ENCODE results near the gene PYDC2. TPM values are rescaled to one million over a fixed set of nuclear protein-coding genes. Genes with fewer than 3 reads are reported as not detected.

PYDC2 gene
- total RNA-seq, 3 donors from 2014 or later (not counting 1 experiment from before 2014, with no cell fraction given) = not detected

DNA sequence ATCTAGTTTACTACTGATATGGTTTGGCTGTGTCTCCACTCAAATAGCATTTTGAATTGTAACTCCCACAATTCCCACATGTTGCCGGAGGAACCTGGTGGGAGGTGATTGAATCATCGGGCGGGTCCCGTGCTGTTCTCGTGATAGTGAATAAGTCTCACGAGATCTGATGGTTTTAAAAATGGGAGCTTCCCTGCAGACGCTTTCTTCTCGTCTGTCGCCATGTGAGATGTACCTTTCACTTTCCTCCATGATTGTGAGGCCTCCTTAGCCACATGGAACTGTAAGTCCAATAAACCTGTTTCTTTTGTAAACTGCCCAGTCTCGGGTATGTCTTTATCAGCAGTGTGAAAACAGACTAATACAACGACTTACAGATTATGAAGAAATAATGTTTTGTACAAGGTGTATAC, 35.6 kb upstream of the PYDC2 start:
- H3K9me3 Mint-ChIP-seq = no peaks in the 10 kb centered on the region
- Histone ChIP-seq H3K27ac (ENCODE audit: low read length) (no peak overlapping the region), H3K4me3 (ENCODE audit: low read length) (no peak overlapping the region), H3K9me3 (ENCODE audit: control insufficient read depth, insufficient read depth, low read length) (no peaks in the 10 kb centered on the region), H3K27me3 (ENCODE audit: control insufficient read depth, insufficient read depth, low read length) (no peaks in the 10 kb centered on the region), H3K36me3 (ENCODE audit: control insufficient read depth, insufficient read depth, low read length) (no peaks in the 10 kb centered on the region), H3K4me1 (ENCODE audit: control insufficient read depth, insufficient read depth, low read length) (no peaks in the 10 kb centered on the region)
- H3K27me3 Mint-ChIP-seq (ENCODE audit: low read depth in 2 of 2) = no peaks in the 10 kb centered on the region
- no peak overlapping the region for H3K27ac Mint-ChIP-seq
- no peaks in the 10 kb centered on the region for H3K36me3 Mint-ChIP-seq
- 92% methylated on average over 11 of the region's 11 CpGs for WGBS (ENCODE audit: insufficient coverage)
- no peak for ATAC-seq
- DNase-seq = no peak
- TF ChIP-seq, protein P1, sequence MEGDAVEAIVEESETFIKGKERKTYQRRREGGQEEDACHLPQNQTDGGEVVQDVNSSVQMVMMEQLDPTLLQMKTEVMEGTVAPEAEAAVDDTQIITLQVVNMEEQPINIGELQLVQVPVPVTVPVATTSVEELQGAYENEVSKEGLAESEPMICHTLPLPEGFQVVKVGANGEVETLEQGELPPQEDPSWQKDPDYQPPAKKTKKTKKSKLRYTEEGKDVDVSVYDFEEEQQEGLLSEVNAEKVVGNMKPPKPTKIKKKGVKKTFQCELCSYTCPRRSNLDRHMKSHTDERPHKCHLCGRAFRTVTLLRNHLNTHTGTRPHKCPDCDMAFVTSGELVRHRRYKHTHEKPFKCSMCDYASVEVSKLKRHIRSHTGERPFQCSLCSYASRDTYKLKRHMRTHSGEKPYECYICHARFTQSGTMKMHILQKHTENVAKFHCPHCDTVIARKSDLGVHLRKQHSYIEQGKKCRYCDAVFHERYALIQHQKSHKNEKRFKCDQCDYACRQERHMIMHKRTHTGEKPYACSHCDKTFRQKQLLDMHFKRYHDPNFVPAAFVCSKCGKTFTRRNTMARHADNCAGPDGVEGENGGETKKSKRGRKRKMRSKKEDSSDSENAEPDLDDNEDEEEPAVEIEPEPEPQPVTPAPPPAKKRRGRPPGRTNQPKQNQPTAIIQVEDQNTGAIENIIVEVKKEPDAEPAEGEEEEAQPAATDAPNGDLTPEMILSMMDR (IDR thresholded peaks at IDR 0.05) = no peak
- no peak overlapping the region for H3K4me3 Mint-ChIP-seq
- intact Hi-C loops (cut with micrococcal nuclease) = no loop called here
- no peaks in the 10 kb centered on the region for H3K4me1 Mint-ChIP-seq

DNA sequence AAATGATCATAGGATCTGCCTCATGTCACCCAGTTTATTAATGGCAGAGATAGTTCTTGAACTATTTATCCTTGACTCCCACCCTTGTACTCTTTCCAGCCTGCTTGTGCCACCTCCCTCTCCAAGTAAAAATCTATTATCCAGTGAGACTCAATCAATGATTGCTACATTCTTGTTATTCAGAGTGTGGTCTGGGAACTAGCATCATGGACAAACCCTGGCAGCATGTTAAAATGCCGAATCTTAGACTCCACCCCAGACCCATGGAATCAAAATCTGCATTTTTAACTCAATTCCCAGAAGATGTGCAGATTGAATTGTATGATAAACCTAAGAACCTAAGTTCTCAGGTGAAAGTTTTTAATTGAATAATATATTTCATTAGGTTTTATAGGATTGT, 34.7 kb upstream of the PYDC2 start:
- no CpG with 5 or more reads among the region's 1 CpG for WGBS (ENCODE audit: insufficient coverage)
- H3K9me3 ChIP-seq (ENCODE audit: control insufficient read depth, insufficient read depth, low read length) = no peaks in the 10 kb centered on the region
- ATAC-seq (no peak), DNase-seq (no peak)
- TF ChIP-seq, protein P1 (IDR thresholded peaks at IDR 0.05) = no peak
- no peaks in the 10 kb centered on the region for H3K4me1 ChIP-seq (ENCODE audit: control insufficient read depth, insufficient read depth, low read length)
- Mint-ChIP-seq H3K36me3 (no peaks in the 10 kb centered on the region), H3K4me1 (no peaks in the 10 kb centered on the region), H3K9me3 (peaks cover 0 to 1% of the 10 kb centered on the region in 2 donors), H3K27ac (no peak overlapping the region), H3K27me3 (ENCODE audit: low read depth in 2 of 2) (no peaks in the 10 kb centered on the region), H3K4me3 (no peak overlapping the region)
- intact Hi-C loops (cut with micrococcal nuclease) = no loop called here
- no peak overlapping the region for H3K27ac ChIP-seq (ENCODE audit: low read length)
- no peaks in the 10 kb centered on the region for H3K27me3 ChIP-seq (ENCODE audit: control insufficient read depth, insufficient read depth, low read length)
- no peaks in the 10 kb centered on the region for H3K36me3 ChIP-seq (ENCODE audit: control insufficient read depth, insufficient read depth, low read length)
- H3K4me3 ChIP-seq (ENCODE audit: low read length) = no peak overlapping the region

DNA sequence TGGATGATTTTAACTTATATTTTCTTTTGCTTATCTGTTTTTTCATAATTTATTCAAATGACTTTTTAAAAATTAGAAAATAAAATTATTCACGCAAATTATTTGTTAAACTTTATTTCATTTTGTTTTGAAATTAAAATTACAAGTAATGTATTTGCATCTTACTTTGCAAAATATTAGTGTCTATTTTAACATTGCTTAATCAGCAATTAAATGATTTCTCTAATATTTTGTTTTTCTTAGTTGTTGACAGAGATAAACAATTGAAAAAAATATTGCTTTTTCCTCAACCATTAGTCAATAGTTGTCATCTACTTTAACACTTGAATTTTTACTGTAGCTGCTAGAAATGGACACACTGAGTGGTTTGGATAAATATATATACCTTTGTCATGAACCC, 32.8 kb upstream of the PYDC2 start:
- H3K4me1 ChIP-seq (ENCODE audit: control insufficient read depth, insufficient read depth, low read length) = no peaks in the 10 kb centered on the region
- no peak overlapping the region for H3K27ac ChIP-seq (ENCODE audit: low read length)
- intact Hi-C loops (cut with micrococcal nuclease) = no loop called here
- ATAC-seq (no peak), DNase-seq (no peak)
- H3K36me3 ChIP-seq (ENCODE audit: control insufficient read depth, insufficient read depth, low read length) = no peaks in the 10 kb centered on the region
- no CpG with 5 or more reads among the region's 1 CpG for WGBS (ENCODE audit: insufficient coverage)
- H3K27me3 Mint-ChIP-seq (ENCODE audit: low read depth in 2 of 2) = no peaks in the 10 kb centered on the region
- H3K9me3 ChIP-seq (ENCODE audit: control insufficient read depth, insufficient read depth, low read length) = peaks cover 2% of the 10 kb centered on the region
- H3K27me3 ChIP-seq (ENCODE audit: control insufficient read depth, insufficient read depth, low read length) = no peaks in the 10 kb centered on the region
- H3K4me3 Mint-ChIP-seq = no peak overlapping the region
- TF ChIP-seq, protein P1 (IDR thresholded peaks at IDR 0.05) = no peak
- H3K9me3 Mint-ChIP-seq = peaks cover 0 to 3% of the 10 kb centered on the region in 2 donors
- H3K4me1 Mint-ChIP-seq = no peaks in the 10 kb centered on the region
- no peaks in the 10 kb centered on the region for H3K36me3 Mint-ChIP-seq
- no peak overlapping the region for H3K27ac Mint-ChIP-seq
- H3K4me3 ChIP-seq (ENCODE audit: low read length) = no peak overlapping the region

DNA sequence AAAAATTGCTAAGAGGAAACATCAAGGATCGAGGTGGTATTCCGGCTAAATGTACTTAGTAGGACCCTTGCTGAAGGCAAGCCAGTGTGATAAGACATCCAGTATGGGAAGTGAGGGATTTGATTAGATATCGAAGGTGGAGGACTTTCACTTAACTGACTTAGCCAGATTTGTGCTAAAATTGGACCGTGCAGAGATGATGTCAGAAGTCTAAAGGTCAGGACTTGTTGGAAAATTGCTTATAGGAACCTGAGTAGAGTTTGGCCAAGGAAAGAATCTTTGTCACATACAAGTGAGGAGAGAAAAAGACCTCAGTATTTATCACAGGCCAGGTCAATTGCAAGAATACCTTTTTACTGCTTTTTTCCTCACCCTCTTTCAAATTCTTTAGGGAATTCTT, 30.9 kb upstream of the PYDC2 start:
- Mint-ChIP-seq H3K4me1 (no peaks in the 10 kb centered on the region), H3K9me3 (peaks cover 0 to 3% of the 10 kb centered on the region in 2 donors), H3K27ac (no peak overlapping the region), H3K4me3 (no peak overlapping the region), H3K27me3 (ENCODE audit: low read depth in 2 of 2) (no peaks in the 10 kb centered on the region), H3K36me3 (no peaks in the 10 kb centered on the region)
- TF ChIP-seq, protein P1 (IDR thresholded peaks at IDR 0.05) = no peak
- Histone ChIP-seq H3K27me3 (ENCODE audit: control insufficient read depth, insufficient read depth, low read length) (no peaks in the 10 kb centered on the region), H3K9me3 (ENCODE audit: control insufficient read depth, insufficient read depth, low read length) (peaks cover 2% of the 10 kb centered on the region), H3K4me1 (ENCODE audit: control insufficient read depth, insufficient read depth, low read length) (no peaks in the 10 kb centered on the region), H3K27ac (ENCODE audit: low read length) (no peak overlapping the region), H3K36me3 (ENCODE audit: control insufficient read depth, insufficient read depth, low read length) (no peaks in the 10 kb centered on the region), H3K4me3 (ENCODE audit: low read length) (no peak overlapping the region)
- no peak for DNase-seq
- no peak for ATAC-seq
- 69% methylated on average over 4 of the region's 4 CpGs for WGBS (ENCODE audit: insufficient coverage)
- intact Hi-C loops (cut with micrococcal nuclease) = no loop called here
